Esophagus squamous epithelium (tissue), 5 donors: ENCODE measurements around the gene ATP8B3. TPM values are rescaled to one million over a fixed set of nuclear protein-coding genes. Genes with fewer than 3 reads are reported as not detected.

Experiments used
- DNase-seq: peaks from one replicate; lab custom pipeline; 2025; lab: John Stamatoyannopoulos, UW
- H3K27ac ChIP-seq, 4 donors: fragments of 200-600 bp; sonication (generic); one replicate each; pipeline ENCODE4 v1.5.1; 2016 to 2019; ENCODE audit warnings: mild to moderate bottlenecking in 1 of 4
- H3K27me3 ChIP-seq, 4 donors: fragments of 200-600 bp; sonication (generic); 1 replicate in 3 of 4; 2 replicates in 1 of 4; pipeline versions ENCODE4 v1.5.1 to v1.6.0; 2017 to 2021; ENCODE audit warnings: antibody characterized with exemption in 1 of 4
- H3K36me3 ChIP-seq, 3 donors: fragments of 200-600 bp; sonication (generic); one replicate each; pipeline ENCODE4 v1.5.1; 2016 to 2019
- H3K4me1 ChIP-seq, 3 donors: fragments of 200-600 bp; sonication (generic); one replicate each; pipeline ENCODE4 v1.5.1; 2017 to 2019
- H3K4me3 ChIP-seq, 4 donors: fragments of 200-600 bp; sonication (generic); 1 replicate in 3 of 4; 2 replicates in 1 of 4; pipeline ENCODE4 v1.5.1; 2016 to 2019; ENCODE audit warnings: mild to moderate bottlenecking in 2 of 4, moderate library complexity in 1 of 4
- H3K9me3 ChIP-seq, 3 donors: fragments of 200-600 bp; sonication (generic); one replicate each; pipeline ENCODE4 v1.5.1; 2016 to 2019
- POLR2A ChIP-seq, 4 donors: fragments of 450-650 bp; IDR thresholded peaks; one replicate each; pipeline ENCODE4 v1.6.1; 2017; ENCODE audit warnings: antibody characterized with exemption in 4 of 4, mild to moderate bottlenecking in 4 of 4, moderate library complexity in 3 of 4
- WGBS, 2 donors: methylation state at CpG; one replicate each; pipeline ENCODE4 v1.1.5; 2018; 5-methylcytosine and 5-hydroxymethylcytosine counted together
- intact Hi-C: fragments of 100-400 bp; cut with DNase I; formaldehyde crosslinking; loops from one replicate; pipeline ENCODE4 v1.15.0; 2022
- total RNA-seq, 4 donors: library from RNA; depleted of rRNA; stranded (reverse); fragments of >200 nt; gene quantifications; one replicate each; pipeline ENCODE4 v1.1.0, GENCODE V29; 2016
- TF ChIP-seq, protein P1 (sequence below), 6 experiments: fragments of 450-650 bp in 4 of 6; fragments of 200-600 bp in 2 of 6; sonication (generic) in 2 of 6; IDR thresholded peaks; one replicate each; pipeline ENCODE4 v1.5.1; 2016 to 2019; ENCODE audit warnings: antibody characterized with exemption in 6 of 6, mild to moderate bottlenecking in 4 of 6, moderate library complexity in 4 of 6
- donor health status: DM: yes; HTN: yes; CAD: no.

ATP8B3 gene
- total RNA-seq, 4 donors from 2014 or later: 0.57 to 3.0 (median 1.4) TPM

DNA sequence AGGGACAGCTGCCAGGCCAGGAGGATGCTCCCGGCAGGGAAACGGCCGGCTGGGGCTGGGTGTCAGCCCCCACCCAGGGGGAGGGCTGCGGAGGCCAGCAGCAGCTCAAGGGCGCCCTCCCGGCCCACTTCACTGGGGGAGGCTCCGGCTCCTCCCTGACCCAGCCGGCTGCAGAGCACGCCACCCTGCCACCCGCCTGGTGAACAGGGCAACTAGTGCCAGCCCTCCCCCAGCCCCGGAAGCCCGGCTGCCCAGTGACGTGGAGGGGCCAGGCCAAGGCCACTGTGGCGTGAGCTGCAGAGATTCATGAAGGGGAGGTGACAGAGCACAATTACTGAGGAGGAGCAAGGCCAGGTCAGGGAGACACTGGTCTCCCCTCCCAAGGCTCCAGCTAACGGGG, 21.5 kb upstream of the ATP8B3 start:
- H3K4me3 ChIP-seq: no peak overlapping the region
- no CpG with 5 or more reads among the region's 15 CpGs for WGBS, 2 donors
- H3K4me1 ChIP-seq: peaks cover 9 to 50% (median 9%) of the 10 kb centered on the region in 3 donors
- intact Hi-C loops: no loop called here
- no peaks in the 10 kb centered on the region for H3K27me3 ChIP-seq
- no peak overlapping the region for H3K27ac ChIP-seq
- no peaks in the 10 kb centered on the region for H3K9me3 ChIP-seq
- no peak for DNase-seq
- peaks cover 0 to 53% (median 0%) of the 10 kb centered on the region in 3 donors for H3K36me3 ChIP-seq
- TF ChIP-seq POLR2A (IDR thresholded peaks at IDR 0.05): no peak
- TF ChIP-seq, protein P1, sequence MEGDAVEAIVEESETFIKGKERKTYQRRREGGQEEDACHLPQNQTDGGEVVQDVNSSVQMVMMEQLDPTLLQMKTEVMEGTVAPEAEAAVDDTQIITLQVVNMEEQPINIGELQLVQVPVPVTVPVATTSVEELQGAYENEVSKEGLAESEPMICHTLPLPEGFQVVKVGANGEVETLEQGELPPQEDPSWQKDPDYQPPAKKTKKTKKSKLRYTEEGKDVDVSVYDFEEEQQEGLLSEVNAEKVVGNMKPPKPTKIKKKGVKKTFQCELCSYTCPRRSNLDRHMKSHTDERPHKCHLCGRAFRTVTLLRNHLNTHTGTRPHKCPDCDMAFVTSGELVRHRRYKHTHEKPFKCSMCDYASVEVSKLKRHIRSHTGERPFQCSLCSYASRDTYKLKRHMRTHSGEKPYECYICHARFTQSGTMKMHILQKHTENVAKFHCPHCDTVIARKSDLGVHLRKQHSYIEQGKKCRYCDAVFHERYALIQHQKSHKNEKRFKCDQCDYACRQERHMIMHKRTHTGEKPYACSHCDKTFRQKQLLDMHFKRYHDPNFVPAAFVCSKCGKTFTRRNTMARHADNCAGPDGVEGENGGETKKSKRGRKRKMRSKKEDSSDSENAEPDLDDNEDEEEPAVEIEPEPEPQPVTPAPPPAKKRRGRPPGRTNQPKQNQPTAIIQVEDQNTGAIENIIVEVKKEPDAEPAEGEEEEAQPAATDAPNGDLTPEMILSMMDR (IDR thresholded peaks at IDR 0.05): no peak

DNA sequence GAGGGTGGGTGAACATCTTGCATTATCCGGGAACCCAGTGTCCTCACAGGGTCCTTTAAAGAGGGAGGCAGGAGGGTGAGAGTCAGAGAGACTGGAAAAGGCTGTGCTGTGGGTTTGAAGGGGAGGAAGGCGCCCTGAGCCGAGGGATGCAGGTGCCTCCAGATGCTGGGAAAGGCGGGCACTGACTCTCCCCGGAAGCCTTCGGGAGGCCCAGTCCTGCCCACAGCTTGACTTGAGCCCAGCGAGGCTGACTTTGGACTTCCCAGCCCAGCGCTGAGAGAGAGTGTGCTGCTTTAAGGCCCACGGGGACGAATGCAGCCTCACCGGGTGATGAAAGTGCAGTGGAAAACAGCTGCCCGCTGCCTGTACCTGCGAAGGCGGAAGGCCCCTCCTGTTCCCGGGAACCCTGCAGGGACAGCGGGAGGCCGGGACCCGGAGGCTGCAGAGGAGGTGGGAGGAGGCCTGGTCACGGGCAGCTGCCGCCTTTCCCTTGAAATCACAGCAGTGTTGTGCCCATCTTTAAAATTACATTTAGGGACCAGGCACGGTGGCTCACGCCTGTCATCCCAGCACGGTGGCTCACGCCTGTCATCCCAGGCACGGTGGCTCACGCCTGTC, 20.1 kb upstream of the ATP8B3 start:
- TF ChIP-seq, protein P1 (IDR thresholded peaks at IDR 0.05): no peak
- TF ChIP-seq POLR2A (IDR thresholded peaks at IDR 0.05): no peak
- peaks cover 0 to 63% (median 11%) of the 10 kb centered on the region in 3 donors for H3K36me3 ChIP-seq
- intact Hi-C loops: no loop called here
- H3K4me1 ChIP-seq: peaks cover 0 to 36% (median 0%) of the 10 kb centered on the region in 3 donors
- 73 to 87% methylated on average over 9 to 15 of the region's 26 CpGs for WGBS, 2 donors
- no peak overlapping the region for H3K27ac ChIP-seq
- no peaks in the 10 kb centered on the region for H3K27me3 ChIP-seq
- H3K9me3 ChIP-seq: no peaks in the 10 kb centered on the region
- no peak overlapping the region for H3K4me3 ChIP-seq
- no peak for DNase-seq

DNA sequence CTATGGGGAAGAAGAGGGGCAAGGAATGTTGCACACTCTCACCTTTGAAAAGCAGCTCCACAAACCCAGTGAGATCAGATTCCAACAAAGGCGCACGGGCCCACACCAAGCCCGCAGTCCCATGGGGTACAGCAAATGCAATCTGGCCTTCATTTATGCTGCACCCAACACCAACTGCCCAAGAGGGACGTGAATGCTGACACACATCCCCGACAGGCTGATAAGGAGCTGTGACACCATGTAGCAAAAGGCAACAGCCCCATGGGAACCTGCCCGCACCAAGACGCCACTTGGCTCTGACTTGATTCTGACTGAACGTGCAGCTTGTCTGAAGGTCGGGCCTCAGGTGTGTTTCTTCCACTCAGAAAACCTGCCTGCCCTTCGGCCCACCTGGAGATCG, 18.9 kb upstream of the ATP8B3 start:
- Histone ChIP-seq H3K9me3 (no peaks in the 10 kb centered on the region), H3K27ac (no peak overlapping the region), H3K27me3 (no peaks in the 10 kb centered on the region), H3K36me3 (peaks cover 5 to 75% (median 11%) of the 10 kb centered on the region in 3 donors), H3K4me3 (no peak overlapping the region), H3K4me1 (peaks cover 0 to 34% (median 4%) of the 10 kb centered on the region in 3 donors)
- TF ChIP-seq, protein P1 (IDR thresholded peaks at IDR 0.05): no peak
- TF ChIP-seq POLR2A (IDR thresholded peaks at IDR 0.05): no peak
- no peak for DNase-seq
- WGBS, 2 donors: 85 to 94% methylated on average over 7 to 11 of the region's 11 CpGs
- intact Hi-C loops: no loop called here

DNA sequence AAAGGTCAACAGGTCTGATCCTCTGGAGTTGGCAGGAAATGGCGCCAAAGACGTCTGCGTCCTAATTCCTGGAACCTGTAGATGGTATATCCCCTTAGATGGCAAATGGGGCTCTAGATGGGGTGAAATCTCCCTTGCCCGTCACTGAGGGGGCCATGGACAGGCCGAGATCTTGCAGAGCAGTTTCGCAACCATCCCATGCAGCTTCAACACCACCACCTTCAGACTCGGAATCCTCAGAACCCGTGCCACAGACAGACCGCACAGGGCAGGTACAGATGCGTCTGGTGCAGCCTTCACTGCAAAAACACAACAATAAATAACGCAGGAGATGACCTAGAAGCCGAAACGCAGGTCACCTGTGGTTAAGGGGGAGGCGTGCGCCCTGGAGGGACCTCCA, 18.5 kb upstream of the ATP8B3 start:
- Histone ChIP-seq H3K4me1 (peaks cover 0 to 33% (median 7%) of the 10 kb centered on the region in 3 donors), H3K4me3 (no peak overlapping the region), H3K36me3 (peaks cover 5 to 79% (median 11%) of the 10 kb centered on the region in 3 donors), H3K27me3 (no peaks in the 10 kb centered on the region), H3K9me3 (no peaks in the 10 kb centered on the region), H3K27ac (no peak overlapping the region)
- TF ChIP-seq, protein P1 (IDR thresholded peaks at IDR 0.05): no peak
- no peak for TF ChIP-seq POLR2A (IDR thresholded peaks at IDR 0.05)
- intact Hi-C loops: no loop called here
- no peak for DNase-seq
- 81 to 83% methylated on average over 15 of the region's 15 CpGs for WGBS, 2 donors

DNA sequence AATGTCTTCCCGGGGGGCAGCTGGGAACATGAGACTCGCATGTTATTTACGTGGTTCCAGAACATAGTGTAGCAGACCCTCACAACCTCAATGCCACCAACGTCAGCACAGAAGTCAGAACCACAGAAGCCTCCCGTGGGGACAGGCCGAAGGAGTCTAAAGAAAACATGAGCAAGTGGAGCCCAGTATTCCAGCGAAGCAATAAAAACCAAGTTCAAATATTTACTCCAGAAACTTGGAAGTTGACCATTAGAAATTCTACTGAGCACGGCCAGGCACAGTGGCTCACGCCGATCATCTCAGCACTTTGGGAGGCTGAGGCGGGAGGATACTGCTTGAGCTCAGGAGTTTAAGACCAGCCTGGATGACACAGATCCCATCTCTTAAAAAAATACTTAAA, 17.9 kb upstream of the ATP8B3 start:
- Histone ChIP-seq H3K9me3 (no peaks in the 10 kb centered on the region), H3K27me3 (no peaks in the 10 kb centered on the region), H3K27ac (no peak overlapping the region), H3K4me1 (peaks cover 0 to 27% (median 7%) of the 10 kb centered on the region in 3 donors), H3K4me3 (no peak overlapping the region), H3K36me3 (peaks cover 5 to 84% (median 11%) of the 10 kb centered on the region in 3 donors)
- TF ChIP-seq POLR2A (IDR thresholded peaks at IDR 0.05): no peak
- TF ChIP-seq, protein P1 (IDR thresholded peaks at IDR 0.05): no peak
- intact Hi-C loops: no loop called here
- DNase-seq: no peak
- 89 to 94% methylated on average over 11 of the region's 11 CpGs for WGBS, 2 donors
